Renal pelvis (tissue), 12 donors: Measurements from ENCODE around the gene TSACC. TPM values are rescaled to one million over a fixed set of nuclear protein-coding genes. Genes with fewer than 3 reads are reported as not detected.
A peak's percentile ranks its signal among the peaks of the same experiment; 100 is the strongest.
"Not testable (repeated sequence)": the region's sequence is repeated elsewhere in the genome, so short reads cannot be mapped to it uniquely, and the experiment has no call there.

Source experiments
- DNase-seq: peaks from one replicate; pipeline ENCODE4 v3.0.0-alpha.2; 2013
- long read RNA-seq, 16 experiments: transcript quantifications; one replicate each; lab custom pipeline, GENCODE V29; 2026
- polyA plus RNA-seq, 3 donors: library from polyadenylated mRNA; unstranded; fragments of 120-200 nt; gene quantifications; one replicate each; pipeline ENCODE4 v1.2.1, GENCODE V29; 2013; ENCODE audit not compliant: insufficient read length in 3 of 3

Gene TSACC
- polyA plus RNA-seq, result 1 to 10 TPM in 2 of 3 donors, under 1 TPM in 1; 0.97 to 2.0 (median 1.3) TPM
- long read RNA-seq, donor 1, partial matches to known transcripts, result 380 of 500 reads
- long read RNA-seq, donor 1, other reads (novel, unspliced or antisense), result 119 of 500 reads
- long read RNA-seq, donor 2, result 0 reads
- long read RNA-seq, donor 3, result 0 reads
- long read RNA-seq, donor 4, result 0 reads
- long read RNA-seq, donor 5, result 0 reads
- long read RNA-seq, donor 6, partial matches to known transcripts, result 0 of 2 reads
- long read RNA-seq, donor 6, other reads (novel, unspliced or antisense), result 0 of 2 reads
- long read RNA-seq, donor 7, partial matches to known transcripts, result 0 of 1 reads
- long read RNA-seq, donor 7, other reads (novel, unspliced or antisense), result 0 of 1 reads
- long read RNA-seq, donor 8, result 0 reads
- long read RNA-seq, donor 9, result 0 reads
- long read RNA-seq, donor 10, result 0 reads
- long read RNA-seq, donor 11, result 0 reads
- long read RNA-seq, donor 12, result 0 reads
- long read RNA-seq, donor 13, result 0 reads
- long read RNA-seq, donor 14, result 0 reads
- long read RNA-seq, donor 15, result 0 reads
- long read RNA-seq, donor 16, result 0 reads

DNA sequence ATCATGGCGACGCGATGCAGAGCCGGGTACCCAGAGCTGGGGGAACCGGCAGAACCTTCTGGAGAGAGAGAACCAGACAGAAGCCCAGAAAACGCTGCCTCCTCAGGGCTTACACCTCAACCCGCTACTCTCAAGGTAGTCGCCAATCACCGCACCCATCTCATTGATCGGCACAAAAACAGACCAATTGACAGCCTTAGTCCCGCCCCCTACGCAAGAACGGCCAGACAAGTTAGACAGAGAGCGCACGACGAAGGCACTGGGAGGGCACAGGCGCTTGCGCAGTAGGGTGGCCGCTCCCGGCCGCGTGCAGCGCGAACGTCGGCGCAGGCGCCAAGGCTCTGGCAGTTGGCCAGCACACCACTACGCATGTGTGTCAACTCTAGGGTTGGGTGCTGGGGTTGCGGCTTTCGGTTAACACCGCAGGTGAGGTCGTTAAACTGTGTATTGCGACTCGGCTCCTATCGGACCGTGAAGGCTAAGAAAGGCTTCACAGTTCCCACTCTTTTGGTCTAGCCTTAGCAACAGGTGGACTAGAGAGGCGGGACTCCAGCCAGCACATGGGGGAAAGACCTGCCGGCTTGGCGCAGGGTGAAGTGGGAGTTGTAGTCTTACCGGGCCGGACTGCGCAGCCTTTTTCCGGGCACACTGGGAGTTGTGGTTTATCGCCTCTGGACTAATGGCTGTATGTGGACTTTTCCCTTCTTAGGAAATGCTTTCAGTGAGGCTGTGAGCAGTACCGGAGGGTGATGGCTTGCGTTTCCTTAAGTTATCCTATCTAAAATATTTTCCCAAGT lies at the start of gene TSACC, which contains the start of gene CCT3:
TSS of gene TSACC (plus strand) at position 347 of the 797 bp plus-strand sequence. CDS start 1,232 bp downstream, outside the sequence.
TSS of gene CCT3 (minus strand) at position 113 of the 797 bp plus-strand sequence. CDS start at position 5, 108 bp downstream.
- peak; percentile 100 for DNase-seq

- DNase-seq, result no peak
Measured at GRCh38 chr1:156289857-156290256, 48.5 kb upstream of the TSACC start.

- peak; percentile 72 for DNase-seq
Measured at GRCh38 chr1:156291226-156292061, 46.9 kb upstream of the TSACC start.

DNA sequence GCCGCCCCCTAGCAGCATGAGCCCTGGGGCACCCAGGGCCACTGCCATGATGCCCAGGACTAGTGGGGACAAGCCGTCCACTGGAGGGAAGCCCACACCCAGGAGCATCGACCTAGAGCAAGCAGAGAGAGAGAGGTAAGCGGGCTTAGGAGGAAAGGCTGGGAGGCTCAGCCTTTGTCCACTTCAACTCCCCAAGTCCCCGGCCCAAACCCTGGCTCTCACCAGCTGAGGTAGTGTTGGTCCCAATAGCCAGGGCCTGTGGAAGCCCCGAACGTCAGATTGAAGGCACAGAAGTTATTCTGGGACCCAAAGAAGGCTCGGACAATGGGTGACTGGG lies 45.3 kb upstream of the TSACC start:
- no peak for DNase-seq

GRCh38 chr1:156293895-156294294 lies 44.4 kb upstream of the TSACC start:
- DNase-seq, result no peak

DNA sequence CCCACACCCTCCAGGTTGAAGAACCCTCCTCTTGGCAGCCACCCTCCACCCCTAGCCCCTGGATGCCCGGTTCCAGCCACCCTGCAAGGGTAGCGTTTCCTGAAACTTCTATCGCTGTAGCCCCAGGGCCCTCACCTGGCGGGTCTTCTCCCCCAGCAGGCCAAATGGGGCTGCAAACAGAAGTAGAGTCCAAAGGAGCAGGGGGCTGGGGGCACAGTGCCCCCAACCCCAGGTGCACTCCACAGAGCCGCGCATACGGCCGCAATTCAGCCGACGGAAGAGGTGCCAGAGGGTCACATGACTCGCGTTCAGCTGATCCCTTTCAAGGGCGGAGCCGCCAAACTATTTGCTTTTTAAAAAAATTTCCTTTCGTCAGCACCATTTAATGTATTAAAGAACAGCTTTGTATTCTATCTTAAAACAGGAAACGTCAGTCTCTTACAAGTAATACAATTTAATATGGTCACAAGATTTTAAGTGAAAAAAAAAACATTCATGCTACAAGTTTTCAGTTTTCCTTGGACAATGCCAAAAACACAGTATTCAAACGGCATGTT lies 42.9 kb upstream of the TSACC start, which contains the start of gene GLMP:
TSS of gene GLMP (minus strand) at position 289 of the 557 bp plus-strand sequence. CDS start at position 255, 34 bp downstream.
- DNase-seq, result peak; percentile 54

- DNase-seq, result no peak
Measured at GRCh38 chr1:156298852-156299357, 39.4 kb upstream of the TSACC start, which contains the start of gene VHLL. Gene VHLL, minus strand, starts transcription at chr1:156299307. Its CDS starts 118 bp downstream, at chr1:156299189.

DNA sequence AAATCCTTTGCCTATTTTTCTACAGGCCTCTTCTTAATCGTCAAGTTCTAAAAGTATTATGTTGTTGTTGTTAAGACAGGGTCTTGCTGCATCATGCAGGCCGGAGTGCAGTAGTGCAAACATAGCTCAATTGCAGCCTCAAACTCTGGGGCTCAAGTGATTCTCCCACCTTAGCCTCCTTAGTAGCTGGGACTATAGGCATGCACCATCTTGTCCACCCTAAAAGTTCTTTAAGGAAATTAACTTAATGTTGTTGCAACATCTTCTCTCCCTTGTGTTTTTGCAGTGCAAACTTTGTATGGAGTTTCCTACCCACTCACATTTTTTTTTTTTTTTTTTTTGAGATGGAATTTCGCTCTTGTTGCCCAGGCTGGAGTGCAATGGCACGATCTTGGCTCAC lies 35.1 kb upstream of the TSACC start:
- DNase-seq, result no peak

GRCh38 chr1:156305215-156305614 lies 33.1 kb upstream of the TSACC start:
- DNase-seq, result no peak

- no peak for DNase-seq
Measured at GRCh38 chr1:156308078-156308477, 30.2 kb upstream of the TSACC start.

GRCh38 chr1:156310962-156311361 lies 27.4 kb upstream of the TSACC start:
- no peak for DNase-seq

DNA sequence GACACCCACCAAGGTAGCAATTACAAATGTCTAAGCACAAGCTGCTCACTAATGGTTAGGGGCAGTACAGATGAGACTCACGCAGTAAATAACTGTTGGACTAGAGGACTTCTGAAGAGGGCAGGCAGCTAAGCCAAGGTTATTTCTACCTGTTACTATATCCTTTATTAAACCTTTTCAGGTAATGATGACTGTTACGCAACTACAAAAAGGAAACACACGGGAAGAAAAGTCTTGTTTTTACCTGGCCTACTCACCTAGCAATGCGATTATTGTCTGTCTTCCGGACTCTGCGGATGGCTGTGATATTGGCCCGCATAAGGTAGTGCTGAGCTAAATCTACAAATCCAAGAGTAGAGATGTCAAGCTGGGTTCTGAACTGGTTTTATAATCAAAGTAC lies 21.4 kb upstream of the TSACC start:
- DNase-seq, result no peak

GRCh38 chr1:156319664-156320063 lies 18.7 kb upstream of the TSACC start:
- DNase-seq, result no peak

DNA sequence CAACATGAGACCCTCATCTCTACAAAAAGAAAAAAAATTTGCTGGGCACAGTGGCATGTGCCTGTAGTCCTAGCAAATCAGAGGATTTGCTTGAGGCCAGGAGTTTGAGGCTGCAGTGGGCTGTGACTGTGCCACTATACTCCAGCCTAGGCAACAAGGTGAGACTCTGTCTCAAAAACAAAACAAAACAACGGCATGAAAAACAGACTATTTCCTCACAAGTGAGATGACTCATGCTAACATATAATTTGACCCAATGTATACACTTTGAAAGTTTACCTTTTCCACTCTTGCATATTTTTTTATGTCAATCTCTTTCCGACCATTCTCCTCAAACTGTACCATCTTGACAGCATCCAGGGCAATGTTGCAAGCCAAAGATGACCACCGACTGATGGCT lies 17.8 kb upstream of the TSACC start:
- no peak for DNase-seq

- not testable (repeated sequence) for DNase-seq
Measured at GRCh38 chr1:156323179-156323578, 15.1 kb upstream of the TSACC start.

- DNase-seq, result no peak
Measured at GRCh38 chr1:156336242-156336641, 2.1 kb upstream of the TSACC start.

DNA sequence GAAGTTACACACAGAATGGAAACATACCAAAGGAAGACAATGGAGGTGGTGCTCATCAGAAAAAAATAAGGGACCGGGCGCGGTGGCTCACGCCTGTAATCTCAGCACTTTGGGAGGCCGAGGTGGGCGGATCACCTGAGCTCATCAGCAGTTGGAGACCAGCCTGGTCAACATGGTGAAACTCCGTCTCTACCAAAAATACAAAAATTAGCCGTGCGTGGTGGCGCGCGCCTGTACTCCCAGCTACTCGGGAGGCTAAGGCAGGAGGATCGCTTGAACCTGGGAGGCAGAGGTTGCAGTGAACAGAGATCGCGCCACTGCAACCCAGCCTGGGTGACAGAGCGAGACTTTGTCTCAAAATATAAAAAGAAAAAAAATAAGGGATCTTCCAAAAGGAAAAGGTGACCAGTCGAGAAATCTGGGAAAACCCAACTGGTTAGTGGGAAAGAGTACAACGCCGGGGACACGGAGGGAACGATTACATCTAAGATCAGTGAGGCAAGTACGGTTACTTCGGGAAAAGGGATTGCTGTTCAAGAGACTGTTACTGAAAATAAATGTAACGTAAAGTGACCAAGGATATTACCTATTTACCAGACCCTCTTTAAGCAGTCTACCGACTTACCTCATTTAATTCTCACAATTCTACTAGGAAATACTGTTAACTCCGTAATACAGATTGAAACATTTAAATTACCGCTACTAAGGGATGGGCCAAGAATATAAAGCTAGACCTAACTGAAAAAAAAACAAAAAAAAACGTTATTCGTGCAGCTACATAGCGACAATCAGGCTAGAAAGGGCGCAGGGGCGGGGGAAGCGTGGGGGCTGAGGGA lies 1.1 kb upstream of the TSACC start:
- DNase-seq, result no peak

DNA sequence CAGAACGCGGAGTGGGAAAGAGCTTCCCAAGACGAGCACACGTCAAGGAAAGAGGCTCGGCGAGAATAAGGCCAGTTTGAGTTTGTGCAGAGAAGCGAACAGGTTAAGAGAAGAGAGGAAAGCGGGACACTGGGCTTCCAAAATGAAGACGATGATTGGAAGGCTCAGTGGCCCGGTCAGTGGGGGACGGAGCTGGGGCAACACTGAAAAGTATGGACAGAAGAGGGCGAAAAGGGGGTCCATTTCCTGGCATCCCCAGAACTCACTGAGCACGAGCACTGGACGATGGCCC lies 492 bp upstream of the TSACC start:
- no peak for DNase-seq

DNA sequence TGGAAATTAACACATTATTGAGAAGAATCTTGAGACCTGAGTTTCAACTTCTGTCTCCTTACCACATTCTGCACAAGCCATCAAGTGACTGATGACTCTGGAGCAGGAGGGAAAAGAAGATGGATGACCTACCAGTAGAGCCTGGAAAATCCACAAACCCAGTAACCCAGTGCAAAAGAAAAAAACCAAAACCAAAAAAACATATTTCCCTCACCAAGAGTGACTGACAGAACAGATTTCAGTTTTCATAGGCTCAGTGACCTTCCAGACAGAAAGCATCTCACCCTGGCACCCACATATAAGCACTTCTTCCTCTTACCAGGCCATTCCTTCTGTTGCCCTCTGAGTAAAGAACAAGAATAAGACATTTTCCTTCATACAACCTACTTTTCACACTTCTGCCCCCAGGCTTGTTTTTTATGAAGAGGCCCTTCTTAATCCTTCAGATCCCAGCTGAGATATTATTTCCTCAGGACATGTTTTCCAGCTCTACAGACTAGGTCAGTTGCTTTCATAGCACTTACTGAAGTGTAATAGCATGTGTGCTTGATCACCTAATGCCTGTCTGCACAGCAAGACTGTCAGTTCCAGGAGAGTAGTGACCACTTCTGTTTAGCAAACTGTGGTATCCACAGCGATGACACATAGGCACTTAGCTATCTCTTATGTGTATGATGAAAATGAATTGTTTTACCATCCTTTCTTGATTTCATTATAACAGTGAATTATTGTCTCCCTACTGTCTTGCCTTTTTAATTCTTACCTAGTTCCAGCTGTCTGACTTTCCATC lies 4.0 kb downstream of the TSACC start:
- no peak for DNase-seq
